HG02885 (cell line): Measurements from ENCODE around the gene TUBB6.

Experiments
- ATAC-seq: cut with Tn5 transposase; IDR thresholded peaks from one replicate; pipeline ENCODE4 v1.9.1; 2021; ENCODE audit warnings: mild to moderate bottlenecking; ENCODE audit not compliant: unreplicated experiment, poor library complexity

The TUBB6 gene

GRCh38 chr18:12335503-12335902 is 27.5 kb downstream of the TUBB6 start:
- no peak for ATAC-seq

- no peak for ATAC-seq
These were observed 28.2 kb downstream of the TUBB6 start for GRCh38 chr18:12336171-12336613.

GRCh38 chr18:12336887-12337286 is 28.8 kb downstream of the TUBB6 start:
- ATAC-seq: no peak

GRCh38 chr18:12338382-12338781 is 30.3 kb downstream of the TUBB6 start:
- ATAC-seq: no peak

GRCh38 chr18:12340945-12341660 is 33.1 kb downstream of the TUBB6 start:
- no peak for ATAC-seq

GRCh38 chr18:12342661-12343060 is 34.6 kb downstream of the TUBB6 start:
- no peak for ATAC-seq

GRCh38 chr18:12345491-12346239 is 37.6 kb downstream of the TUBB6 start:
- no peak for ATAC-seq

GRCh38 chr18:12346240-12346565 is 38.2 kb downstream of the TUBB6 start:
- ATAC-seq: no peak

- no peak for ATAC-seq
These were observed 39.9 kb downstream of the TUBB6 start for GRCh38 chr18:12347895-12348294.

GRCh38 chr18:12352188-12352587 is 44.1 kb downstream of the TUBB6 start:
- no peak for ATAC-seq

- ATAC-seq: no peak
These were observed 51.5 kb downstream of the TUBB6 start for GRCh38 chr18:12359515-12359927.

- ATAC-seq: no peak
These were observed 53.8 kb downstream of the TUBB6 start for GRCh38 chr18:12361770-12362378.

- ATAC-seq: no peak
These were observed 54.6 kb downstream of the TUBB6 start for GRCh38 chr18:12362473-12363174.

- no peak for ATAC-seq
These were observed 58.3 kb downstream of the TUBB6 start for GRCh38 chr18:12366379-12366778.

- no peak for ATAC-seq
These were observed 58.7 kb downstream of the TUBB6 start for GRCh38 chr18:12366784-12367183.

- ATAC-seq: no peak
These were observed 61.2 kb downstream of the TUBB6 start for GRCh38 chr18:12369211-12369610.

- no peak for ATAC-seq
These were observed 63.5 kb downstream of the TUBB6 start for GRCh38 chr18:12371590-12371989.

GRCh38 chr18:12372406-12372805 is 64.4 kb downstream of the TUBB6 start:
- no peak for ATAC-seq

GRCh38 chr18:12373116-12373770 is 65.2 kb downstream of the TUBB6 start:
- no peak for ATAC-seq

GRCh38 chr18:12373771-12374116 is 65.7 kb downstream of the TUBB6 start:
- no peak for ATAC-seq
